Stomach smooth muscle (tissue), 2 donors: ENCODE results near the gene SLC41A3.
"Not testable (repeated sequence)": the region's sequence is repeated elsewhere in the genome, so short reads cannot be mapped to it uniquely, and the experiment has no call there.

ENCODE experiments used
- H3K27ac ChIP-seq: one replicate; pipeline ENCODE4 v1.7.0; 2013; ENCODE audit warnings: mild to moderate bottlenecking, low read length, inconsistent platforms
- H3K27me3 ChIP-seq, 2 donors: one replicate each; pipeline ENCODE4 v1.7.0; 2013; ENCODE audit warnings: low read length in 2 of 2; ENCODE audit not compliant: insufficient read depth in 2 of 2, control insufficient read depth in 1 of 2
- H3K36me3 ChIP-seq, 2 donors: one replicate each; pipeline ENCODE4 v1.7.0; 2013; ENCODE audit warnings: low read length in 2 of 2; ENCODE audit not compliant: control insufficient read depth in 2 of 2, insufficient read depth in 2 of 2
- H3K4me1 ChIP-seq: one replicate; pipeline ENCODE4 v1.7.0; 2013; ENCODE audit warnings: low read length; ENCODE audit not compliant: control insufficient read depth, insufficient read depth
- H3K4me3 ChIP-seq, 2 donors: one replicate each; pipeline ENCODE4 v1.7.0; 2013; ENCODE audit warnings: low read length in 2 of 2
- H3K9ac ChIP-seq, 2 donors: one replicate each; pipeline ENCODE4 v1.7.0; 2013; ENCODE audit warnings: low read length in 2 of 2, mild to moderate bottlenecking in 1 of 2
- H3K9me3 ChIP-seq, 2 donors: one replicate each; pipeline ENCODE4 v1.7.0; 2013; ENCODE audit warnings: low read length in 2 of 2; ENCODE audit not compliant: control insufficient read depth in 2 of 2
- donor health status: healthy.
- donor health status: Pancreatic carcinoma.

Gene SLC41A3

GRCh38 chr3:125996751-125997150, 87.2 kb downstream of the SLC41A3 start:
- not testable (repeated sequence) for H3K9ac ChIP-seq, H3K36me3 ChIP-seq, H3K27ac ChIP-seq, H3K4me3 ChIP-seq, H3K27me3 ChIP-seq, H3K9me3 ChIP-seq, H3K4me1 ChIP-seq

- Histone ChIP-seq H3K4me1 (peaks cover 8% of the 10 kb centered on the region), H3K4me3 (peak overlapping the region; percentile 20 to 78), H3K36me3 (no peaks in the 10 kb centered on the region), H3K9ac (peak overlapping the region in 1 of 2 donors; percentile 93), H3K27me3 (no peaks in the 10 kb centered on the region), H3K9me3 (no peaks in the 10 kb centered on the region), H3K27ac (peak overlapping the region; percentile 73)
Measured at GRCh38 chr3:125990253-125990970, 93.5 kb downstream of the SLC41A3 start.

GRCh38 chr3:125984951-125985350, 99.0 kb downstream of the SLC41A3 start:
- H3K27me3 ChIP-seq, H3K36me3 ChIP-seq: not testable (repeated sequence)

GRCh38 chr3:125977104-125977503, 106.8 kb downstream of the SLC41A3 start:
- H3K9ac ChIP-seq, H3K4me1 ChIP-seq, H3K27ac ChIP-seq: not testable (repeated sequence)

More at GRCh38 chr3:125984951-125985350, 99.0 kb downstream of the SLC41A3 start:
- not testable (repeated sequence) for H3K9me3 ChIP-seq, H3K4me1 ChIP-seq, H3K4me3 ChIP-seq, H3K27ac ChIP-seq, H3K9ac ChIP-seq

GRCh38 chr3:125976003-125976390, 107.9 kb downstream of the SLC41A3 start:
- H3K9me3 ChIP-seq, H3K27ac ChIP-seq, H3K4me3 ChIP-seq, H3K4me1 ChIP-seq, H3K27me3 ChIP-seq, H3K9ac ChIP-seq, H3K36me3 ChIP-seq: not testable (repeated sequence)

More at GRCh38 chr3:125977104-125977503, 106.8 kb downstream of the SLC41A3 start:
- H3K27me3 ChIP-seq, H3K9me3 ChIP-seq, H3K36me3 ChIP-seq, H3K4me3 ChIP-seq: not testable (repeated sequence)

- not testable (repeated sequence) for H3K27me3 ChIP-seq, H3K36me3 ChIP-seq, H3K9ac ChIP-seq, H3K4me1 ChIP-seq, H3K27ac ChIP-seq, H3K4me3 ChIP-seq, H3K9me3 ChIP-seq
Measured at GRCh38 chr3:125975245-125976002, 108.5 kb downstream of the SLC41A3 start.

GRCh38 chr3:125971997-125972944, 111.7 kb downstream of the SLC41A3 start:
- H3K27me3 ChIP-seq, H3K9ac ChIP-seq, H3K27ac ChIP-seq, H3K36me3 ChIP-seq, H3K9me3 ChIP-seq, H3K4me1 ChIP-seq: not testable (repeated sequence)
- peak overlapping the region; percentile 74 to 83 for H3K4me3 ChIP-seq

GRCh38 chr3:125968701-125969592, 115.0 kb downstream of the SLC41A3 start, which contains the start of gene ROPN1B:
Gene ROPN1B, plus strand, starts transcription at chr3:125969178. Its CDS starts 2,877 bp downstream, at chr3:125972055.
- not testable (repeated sequence) for H3K4me3 ChIP-seq, H3K4me1 ChIP-seq, H3K27ac ChIP-seq

GRCh38 chr3:125968121-125968520, 115.8 kb downstream of the SLC41A3 start:
- not testable (repeated sequence) for H3K27ac ChIP-seq

More at GRCh38 chr3:125968701-125969592, 115.0 kb downstream of the SLC41A3 start, which contains the start of gene ROPN1B:
- H3K9me3 ChIP-seq, H3K9ac ChIP-seq, H3K36me3 ChIP-seq, H3K27me3 ChIP-seq: not testable (repeated sequence)

GRCh38 chr3:125967156-125967555, 116.8 kb downstream of the SLC41A3 start:
- Histone ChIP-seq H3K4me3 (no peak overlapping the region), H3K36me3 (no peaks in the 10 kb centered on the region), H3K9ac (no peak overlapping the region), H3K9me3 (peaks cover 3 to 4% of the 10 kb centered on the region in 2 donors), H3K27ac (no peak overlapping the region), H3K27me3 (peaks cover 3 to 9% of the 10 kb centered on the region in 2 donors), H3K4me1 (peaks cover 4% of the 10 kb centered on the region)

More at GRCh38 chr3:125968121-125968520, 115.8 kb downstream of the SLC41A3 start:
- not testable (repeated sequence) for H3K9me3 ChIP-seq, H3K4me1 ChIP-seq, H3K4me3 ChIP-seq, H3K27me3 ChIP-seq, H3K9ac ChIP-seq, H3K36me3 ChIP-seq
